ENCODE results near the gene TOB2.
A peak's percentile ranks its signal among the peaks of the same experiment; 100 is the strongest.

Gene TOB2

DNA sequence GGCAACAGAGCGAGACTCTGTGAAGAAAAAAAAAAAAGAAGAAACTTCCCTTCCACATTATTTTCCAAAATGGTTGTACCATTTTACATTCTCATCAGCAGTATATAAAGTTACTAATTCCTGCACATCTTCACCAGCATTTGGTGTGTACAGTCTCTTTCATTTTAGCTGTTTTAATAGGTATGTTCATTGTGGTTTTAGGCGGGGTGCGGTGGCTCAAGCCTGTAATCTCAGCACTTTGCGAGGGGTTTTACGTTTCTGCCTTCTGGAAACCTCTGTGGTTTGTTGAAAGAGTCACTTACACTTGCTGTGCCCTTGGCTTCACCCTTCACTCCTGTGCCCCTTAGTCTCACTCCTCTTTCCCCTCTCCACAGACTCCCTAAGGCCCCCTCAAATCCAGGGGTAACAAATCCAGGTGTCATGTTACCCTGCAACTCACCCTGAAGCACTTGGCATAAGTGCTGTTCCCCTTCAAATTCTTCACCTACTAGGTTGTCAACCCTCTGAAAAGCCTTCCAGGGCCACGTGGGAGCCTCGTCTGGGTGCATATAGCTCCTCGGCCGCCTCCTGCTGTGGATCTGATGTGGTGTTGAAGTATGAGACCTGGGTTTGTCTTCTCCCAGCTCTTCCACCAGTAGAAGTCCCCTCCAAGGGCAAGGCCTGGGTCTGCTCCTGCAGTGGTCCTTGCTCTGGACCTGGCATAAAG lies 20.8 kb downstream of the TOB2 start:
- H2AFZ ChIP-seq (ENCODE audit: low read depth, low read length, severe bottlenecking) = no peak overlapping the region
- peaks cover 9% of the 10 kb centered on the region; the same call in 1 of the 2 replicates for H3F3A ChIP-seq (ENCODE audit: insufficient read depth)
- H3K9ac ChIP-seq (ENCODE audit: low read length) = no peak overlapping the region

DNA sequence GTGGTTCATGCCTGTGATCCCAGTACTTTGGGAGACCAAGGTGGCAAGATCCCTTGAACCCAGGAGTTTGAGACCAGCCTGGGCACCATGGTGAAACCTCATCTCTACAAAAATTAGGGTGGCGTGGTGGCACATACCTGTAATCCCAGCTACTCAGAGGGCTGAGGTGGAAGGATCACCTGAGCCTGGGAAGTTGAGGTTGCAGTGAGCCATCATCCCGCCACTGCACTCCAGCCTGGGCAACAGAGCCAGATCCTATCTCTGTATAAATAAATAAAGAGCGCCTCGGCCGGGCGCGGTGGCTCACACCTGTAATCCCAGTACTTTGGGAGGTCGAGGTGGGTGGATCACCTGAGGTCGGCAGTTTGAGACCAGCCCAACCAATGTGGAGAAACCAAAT lies 27.9 kb downstream of the TOB2 start:
- Histone ChIP-seq H3K36me3 (ENCODE audit: low read length) (no peaks in the 10 kb centered on the region), H3K4me2 (ENCODE audit: low read depth, low read length, poor library complexity, severe bottlenecking) (no peak overlapping the region), H4K20me1 (ENCODE audit: low read depth, low read length) (no peaks in the 10 kb centered on the region), H3F3A (ENCODE audit: insufficient read depth) (peaks cover 9% of the 10 kb centered on the region; the same call in 1 of the 2 replicates), H3K27ac (ENCODE audit: low read depth, low read length) (no peak overlapping the region), H3K27me3 (ENCODE audit: low read length) (no peaks in the 10 kb centered on the region), H2AFZ (ENCODE audit: low read depth, low read length, severe bottlenecking) (no peak overlapping the region), H3K4me3 (ENCODE audit: insufficient read depth, low read length, poor library complexity, severe bottlenecking) (no peak overlapping the region), H3K79me2 (ENCODE audit: insufficient read depth, low read length) (peaks cover 30% of the 10 kb centered on the region), H3K9me3 (ENCODE audit: insufficient read depth, low read length) (no peaks in the 10 kb centered on the region), H3K9me2 (replicated peaks; ENCODE audit: insufficient read depth, low read length) (no peaks in the 10 kb centered on the region), H3K9ac (ENCODE audit: low read length) (no peak overlapping the region)
- no peak for TF ChIP-seq EZH2phosphoT487 (conservative IDR thresholded peaks at IDR 0.05; ENCODE audit: low read length)
- TF ChIP-seq, protein P1, sequence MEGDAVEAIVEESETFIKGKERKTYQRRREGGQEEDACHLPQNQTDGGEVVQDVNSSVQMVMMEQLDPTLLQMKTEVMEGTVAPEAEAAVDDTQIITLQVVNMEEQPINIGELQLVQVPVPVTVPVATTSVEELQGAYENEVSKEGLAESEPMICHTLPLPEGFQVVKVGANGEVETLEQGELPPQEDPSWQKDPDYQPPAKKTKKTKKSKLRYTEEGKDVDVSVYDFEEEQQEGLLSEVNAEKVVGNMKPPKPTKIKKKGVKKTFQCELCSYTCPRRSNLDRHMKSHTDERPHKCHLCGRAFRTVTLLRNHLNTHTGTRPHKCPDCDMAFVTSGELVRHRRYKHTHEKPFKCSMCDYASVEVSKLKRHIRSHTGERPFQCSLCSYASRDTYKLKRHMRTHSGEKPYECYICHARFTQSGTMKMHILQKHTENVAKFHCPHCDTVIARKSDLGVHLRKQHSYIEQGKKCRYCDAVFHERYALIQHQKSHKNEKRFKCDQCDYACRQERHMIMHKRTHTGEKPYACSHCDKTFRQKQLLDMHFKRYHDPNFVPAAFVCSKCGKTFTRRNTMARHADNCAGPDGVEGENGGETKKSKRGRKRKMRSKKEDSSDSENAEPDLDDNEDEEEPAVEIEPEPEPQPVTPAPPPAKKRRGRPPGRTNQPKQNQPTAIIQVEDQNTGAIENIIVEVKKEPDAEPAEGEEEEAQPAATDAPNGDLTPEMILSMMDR (IDR thresholded peaks at IDR 0.05; ENCODE audit: insufficient read depth, low read length, poor library complexity, severe bottlenecking) = no peak

More for the DNA sequence above, 20.8 kb downstream of the TOB2 start:
- no peaks in the 10 kb centered on the region for H3K9me3 ChIP-seq (ENCODE audit: insufficient read depth, low read length)
- peak overlapping the region; percentile 11; the same call in 1 of the 2 replicates for H3K27ac ChIP-seq (ENCODE audit: low read depth, low read length)
- H3K36me3 ChIP-seq (ENCODE audit: low read length) = no peaks in the 10 kb centered on the region
- no peaks in the 10 kb centered on the region for H3K27me3 ChIP-seq (ENCODE audit: low read length)
- TF ChIP-seq, protein P1 (IDR thresholded peaks at IDR 0.05; ENCODE audit: insufficient read depth, low read length, poor library complexity, severe bottlenecking) = no peak
- TF ChIP-seq EZH2phosphoT487 (conservative IDR thresholded peaks at IDR 0.05; ENCODE audit: low read length) = no peak
- H3K4me2 ChIP-seq (ENCODE audit: low read depth, low read length, poor library complexity, severe bottlenecking) = no peak overlapping the region
- H3K79me2 ChIP-seq (ENCODE audit: insufficient read depth, low read length) = peaks cover 5% of the 10 kb centered on the region; the same call in 1 of the 2 replicates
- H3K4me3 ChIP-seq (ENCODE audit: insufficient read depth, low read length, poor library complexity, severe bottlenecking) = no peak overlapping the region
- H4K20me1 ChIP-seq (ENCODE audit: low read depth, low read length) = no peaks in the 10 kb centered on the region
- H3K9me2 ChIP-seq (replicated peaks; ENCODE audit: insufficient read depth, low read length) = no peaks in the 10 kb centered on the region

DNA sequence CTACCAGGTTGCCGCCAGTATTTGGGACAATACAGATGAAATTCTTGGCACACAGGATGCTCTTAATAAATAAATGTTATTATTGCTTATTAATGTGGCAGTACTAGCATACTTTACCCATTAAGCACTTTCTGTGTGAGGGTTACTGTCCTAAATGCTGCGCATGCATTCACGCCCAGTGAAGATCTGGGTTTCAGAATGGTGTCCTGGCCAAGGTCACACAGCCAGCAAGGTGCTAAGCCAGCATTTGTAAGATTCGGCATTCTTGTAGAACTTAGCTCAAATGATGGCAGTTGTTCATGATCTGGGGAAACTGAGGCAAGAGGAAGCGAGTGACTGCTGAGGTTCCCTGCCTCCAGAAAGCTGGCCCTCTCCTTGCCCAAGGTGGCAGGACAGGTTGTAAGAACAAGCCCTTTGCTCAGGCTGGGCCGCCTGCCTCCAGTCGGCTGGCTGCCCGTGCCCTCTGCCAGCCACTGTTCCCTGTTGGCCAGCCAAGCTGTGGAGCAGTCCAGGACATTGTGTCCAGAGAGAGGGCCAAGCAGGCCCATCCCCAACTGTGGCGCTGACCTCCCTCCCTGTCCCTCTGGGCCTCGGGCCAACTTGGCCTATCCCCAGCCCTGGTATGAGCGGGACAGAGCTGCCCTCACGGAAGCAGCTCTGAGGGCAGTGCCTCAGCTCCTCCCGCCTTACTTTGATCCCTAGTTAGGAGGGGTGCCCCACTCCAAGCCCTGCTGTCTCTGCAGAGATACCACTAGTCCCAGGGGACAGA lies 28.8 kb downstream of the TOB2 start:
- H3K4me3 ChIP-seq (ENCODE audit: insufficient read depth, low read length, poor library complexity, severe bottlenecking) = no peak overlapping the region
- peaks cover 30% of the 10 kb centered on the region for H3K79me2 ChIP-seq (ENCODE audit: insufficient read depth, low read length)
- H3K9me2 ChIP-seq (replicated peaks; ENCODE audit: insufficient read depth, low read length) = no peaks in the 10 kb centered on the region
- no peak overlapping the region for H3K27ac ChIP-seq (ENCODE audit: low read depth, low read length)
- no peak for TF ChIP-seq EZH2phosphoT487 (conservative IDR thresholded peaks at IDR 0.05; ENCODE audit: low read length)
- TF ChIP-seq, protein P1 (IDR thresholded peaks at IDR 0.05; ENCODE audit: insufficient read depth, low read length, poor library complexity, severe bottlenecking) = no peak
- H2AFZ ChIP-seq (ENCODE audit: low read depth, low read length, severe bottlenecking) = no peak overlapping the region
- no peak overlapping the region for H3K9ac ChIP-seq (ENCODE audit: low read length)
- no peaks in the 10 kb centered on the region for H3K27me3 ChIP-seq (ENCODE audit: low read length)
- H4K20me1 ChIP-seq (ENCODE audit: low read depth, low read length) = no peaks in the 10 kb centered on the region
- H3K36me3 ChIP-seq (ENCODE audit: low read length) = no peaks in the 10 kb centered on the region
- peaks cover 9% of the 10 kb centered on the region for H3F3A ChIP-seq (ENCODE audit: insufficient read depth)
- H3K9me3 ChIP-seq (ENCODE audit: insufficient read depth, low read length) = no peaks in the 10 kb centered on the region
- no peak overlapping the region for H3K4me2 ChIP-seq (ENCODE audit: low read depth, low read length, poor library complexity, severe bottlenecking)
